ENCODE data around the gene OR8B3.
"Not testable (repeated sequence)": the region's sequence is repeated elsewhere in the genome, so short reads cannot be mapped to it uniquely, and the experiment has no call there.

The OR8B3 gene, protein sequence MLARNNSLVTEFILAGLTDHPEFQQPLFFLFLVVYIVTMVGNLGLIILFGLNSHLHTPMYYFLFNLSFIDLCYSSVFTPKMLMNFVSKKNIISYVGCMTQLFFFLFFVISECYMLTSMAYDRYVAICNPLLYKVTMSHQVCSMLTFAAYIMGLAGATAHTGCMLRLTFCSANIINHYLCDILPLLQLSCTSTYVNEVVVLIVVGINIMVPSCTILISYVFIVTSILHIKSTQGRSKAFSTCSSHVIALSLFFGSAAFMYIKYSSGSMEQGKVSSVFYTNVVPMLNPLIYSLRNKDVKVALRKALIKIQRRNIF

DNA sequence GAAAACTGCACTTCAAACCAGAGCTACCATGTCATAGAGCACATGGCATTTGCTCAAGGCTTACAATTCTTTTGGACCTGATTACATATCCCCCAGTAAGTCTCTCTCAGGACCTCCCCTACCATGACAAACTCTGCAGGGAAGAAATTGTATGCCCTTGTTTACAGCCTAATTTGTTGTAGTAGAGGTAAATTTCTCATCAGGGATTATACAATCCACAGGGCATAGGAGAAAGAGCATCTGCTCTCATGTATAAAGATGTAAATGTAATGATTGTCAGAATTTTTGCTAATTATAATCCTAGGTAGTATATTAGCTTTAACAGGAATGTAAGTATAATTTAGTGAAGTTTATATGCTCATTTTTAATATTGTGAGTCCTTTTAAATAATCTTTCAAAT lies at the start of gene OR8B3:
Gene OR8B3, minus strand, starts transcription at position 101 of the 400 bp plus-strand sequence. CDS start 1,673 bp downstream, outside the sequence.
- DNase-seq (ENCODE audit: low read depth in 2 of 2), result no peak

DNA sequence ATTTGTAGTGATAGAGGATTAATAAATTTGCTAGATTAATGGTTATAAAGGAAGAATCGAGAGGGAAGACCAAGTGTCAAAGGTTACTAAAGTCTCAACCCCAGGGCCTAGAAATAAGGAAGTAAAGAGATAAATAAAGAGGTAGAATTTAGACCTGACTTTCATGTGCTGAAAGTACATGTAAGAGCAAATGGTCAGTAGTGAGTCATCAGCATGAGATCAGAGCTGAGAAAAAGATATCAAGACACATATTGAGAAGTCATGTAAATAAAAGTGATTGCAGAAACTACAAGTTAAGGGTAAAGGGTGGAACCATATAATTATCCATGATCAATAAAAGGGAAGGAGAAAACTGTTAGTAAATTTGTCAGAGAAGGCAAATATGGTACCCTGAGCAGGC lies 48.1 kb upstream of the OR8B3 start:
- no peak for DNase-seq (ENCODE audit: low read depth in 2 of 2)

DNA sequence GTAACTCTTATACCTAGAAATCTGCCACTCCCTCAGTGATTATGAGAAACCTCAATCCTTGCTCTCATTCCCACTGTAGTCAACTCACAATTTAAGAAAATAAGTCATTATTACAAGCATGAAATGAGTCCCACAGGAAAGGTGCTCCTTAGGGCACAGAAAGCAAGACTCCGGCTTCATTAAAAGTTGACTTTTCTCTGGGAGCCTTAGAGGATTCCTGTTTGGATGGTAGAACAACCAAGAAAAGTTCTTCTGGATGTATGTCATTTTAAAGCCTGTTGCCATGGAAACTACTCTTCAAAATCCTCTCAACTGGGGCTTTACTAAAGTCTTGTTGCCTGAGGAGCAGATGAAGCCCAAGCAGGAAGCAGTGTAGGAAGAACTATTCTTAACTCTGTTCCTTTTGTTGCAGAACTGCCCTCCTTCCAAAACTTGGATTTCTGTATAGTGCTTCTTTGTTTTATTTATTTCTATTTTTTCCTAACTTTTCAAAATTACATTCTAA lies 46.9 kb upstream of the OR8B3 start, which contains the start of gene OR8B8:
Gene OR8B8, minus strand, starts transcription at position 51 of the 505 bp plus-strand sequence. CDS start 4,611 bp downstream, outside the sequence.
- DNase-seq (ENCODE audit: low read depth in 2 of 2), result no peak

DNA sequence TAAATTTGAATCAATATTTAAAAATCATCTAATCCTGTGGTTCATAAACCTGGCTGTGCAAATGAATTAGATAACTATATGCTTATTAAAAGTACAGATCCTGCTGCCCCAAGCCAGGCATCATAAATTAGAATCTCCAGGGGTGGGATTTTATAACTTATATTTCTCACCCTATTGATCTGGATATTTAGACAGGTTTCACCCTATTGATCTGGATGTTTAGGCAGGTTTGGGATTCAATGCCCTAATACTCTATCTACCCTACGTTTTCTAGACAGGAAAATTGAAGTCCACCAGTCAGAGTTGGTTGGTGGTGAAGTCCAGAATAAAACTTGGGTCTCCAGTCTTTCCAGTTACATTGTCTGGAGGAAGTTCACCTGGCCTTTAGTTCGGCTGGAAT lies 44.0 kb upstream of the OR8B3 start:
- DNase-seq (ENCODE audit: low read depth in 2 of 2), result no peak

DNA sequence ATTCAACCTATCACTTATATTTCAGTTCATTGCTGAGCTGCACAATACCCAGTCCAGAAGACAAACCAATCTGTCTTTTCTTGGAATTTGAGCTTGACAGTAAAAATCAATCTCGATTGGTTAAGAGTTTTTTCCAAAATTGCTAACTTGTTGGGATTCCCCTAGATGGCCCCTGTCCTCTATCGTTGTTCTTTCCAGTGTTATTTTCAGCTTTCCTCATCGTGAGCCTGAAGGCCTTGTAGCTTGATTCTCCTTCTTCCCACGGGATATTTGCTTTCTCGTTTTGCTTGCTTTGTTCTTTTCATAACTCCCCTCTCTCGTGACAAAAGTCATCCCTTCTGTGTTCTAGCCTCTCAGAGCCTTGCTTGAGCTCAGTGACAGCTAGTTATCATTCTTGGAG lies 43.6 kb upstream of the OR8B3 start:
- DNase-seq (ENCODE audit: low read depth in 2 of 2), result no peak

DNA sequence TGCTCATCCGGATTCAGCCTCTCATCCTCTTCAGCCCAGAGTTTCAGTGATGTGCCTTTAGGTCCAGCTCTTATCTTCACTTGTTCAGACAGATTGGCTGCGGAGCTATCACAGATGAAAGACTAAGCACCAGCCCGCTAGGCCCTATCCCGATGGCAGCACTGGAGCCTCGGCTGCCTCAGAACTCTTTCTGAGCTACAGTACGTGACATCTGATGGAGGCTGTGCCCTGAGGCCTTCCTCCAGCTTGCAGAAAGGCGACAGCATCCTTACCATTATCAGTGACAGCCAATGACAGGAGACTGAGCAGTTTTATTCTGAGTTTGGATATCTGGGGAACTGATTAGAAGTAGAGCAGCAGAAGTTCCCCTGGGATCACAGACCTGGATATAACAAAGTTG lies 42.7 kb upstream of the OR8B3 start:
- DNase-seq (ENCODE audit: low read depth in 2 of 2), result no peak

DNA sequence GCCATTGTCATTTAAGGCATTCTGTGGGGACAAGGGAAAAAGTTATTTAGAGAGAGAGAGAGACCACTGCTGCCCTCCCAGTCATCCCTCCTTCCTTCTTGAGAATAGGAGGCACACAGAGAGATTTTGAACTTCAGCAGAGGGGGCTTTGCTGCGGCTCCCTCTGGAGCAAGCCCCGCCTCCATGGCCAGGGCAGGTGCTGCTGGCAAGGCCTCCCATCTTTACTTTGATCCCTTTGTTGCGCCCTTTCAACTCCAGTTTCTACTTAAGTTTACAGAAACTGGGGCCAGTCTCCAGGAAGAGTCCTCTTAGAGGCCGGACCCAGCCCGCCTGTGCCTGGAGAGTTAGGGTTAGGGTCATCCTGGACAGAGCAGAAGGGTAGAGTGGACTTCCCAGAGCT lies 42.3 kb upstream of the OR8B3 start:
- DNase-seq (ENCODE audit: low read depth in 2 of 2), result no peak

DNA sequence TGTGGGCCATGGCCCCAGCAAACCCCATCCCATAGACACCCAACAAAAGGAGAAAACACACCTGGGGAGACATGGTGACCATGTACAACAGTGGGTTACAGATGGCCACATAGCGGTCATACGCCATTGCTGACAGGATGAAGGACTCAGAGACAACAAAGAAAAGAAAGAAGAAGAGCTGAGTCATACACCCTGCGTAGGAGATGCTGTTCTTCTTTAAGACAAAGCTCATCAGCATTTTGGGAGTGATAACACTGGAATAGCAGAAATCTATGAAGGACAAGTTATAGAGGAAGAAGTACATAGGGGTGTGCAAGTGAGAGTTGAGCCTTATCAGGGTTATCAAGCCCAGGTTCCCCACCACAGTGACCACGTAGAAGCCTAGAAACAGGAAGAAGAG lies 41.8 kb upstream of the OR8B3 start:
- DNase-seq (ENCODE audit: low read depth in 2 of 2), result no peak

DNA sequence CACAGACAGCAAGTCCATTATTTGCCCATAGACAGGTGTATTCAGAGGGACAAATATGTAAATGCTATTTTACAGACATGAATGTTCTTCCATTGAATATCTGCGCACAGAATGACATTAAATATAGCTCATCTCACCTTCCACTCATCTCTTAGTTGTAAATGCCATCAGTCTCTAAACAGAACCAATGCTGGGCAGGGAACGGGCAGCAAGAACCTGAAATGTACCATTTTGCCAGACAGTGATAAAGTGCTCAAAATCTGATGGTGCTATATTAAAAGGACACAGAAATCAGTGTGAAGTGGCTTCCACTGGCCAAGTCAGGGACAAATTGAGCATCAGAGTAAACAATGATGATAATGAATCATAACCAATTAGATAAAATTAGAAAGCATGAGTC lies 35.9 kb upstream of the OR8B3 start:
- no peak for DNase-seq (ENCODE audit: low read depth in 2 of 2)

DNA sequence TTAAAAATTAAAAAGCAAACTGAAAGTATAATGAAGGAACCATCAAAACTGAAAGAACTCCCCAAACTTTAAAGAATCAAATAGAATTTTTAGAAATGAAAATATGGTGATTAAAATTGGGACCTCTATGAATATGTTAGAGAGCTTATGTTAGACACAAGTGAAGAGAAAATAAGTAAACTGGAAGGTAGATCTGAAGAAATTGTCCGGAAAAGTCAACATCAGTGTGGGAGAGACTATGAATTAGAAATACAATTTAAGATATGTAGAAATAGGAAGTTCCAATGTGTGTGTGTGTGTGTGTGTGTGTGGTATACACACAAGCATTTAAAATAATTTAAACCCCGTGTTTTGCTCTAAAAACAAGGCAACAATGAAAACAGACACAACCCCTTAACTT lies 30.8 kb upstream of the OR8B3 start:
- DNase-seq (ENCODE audit: low read depth in 2 of 2), result no peak

DNA sequence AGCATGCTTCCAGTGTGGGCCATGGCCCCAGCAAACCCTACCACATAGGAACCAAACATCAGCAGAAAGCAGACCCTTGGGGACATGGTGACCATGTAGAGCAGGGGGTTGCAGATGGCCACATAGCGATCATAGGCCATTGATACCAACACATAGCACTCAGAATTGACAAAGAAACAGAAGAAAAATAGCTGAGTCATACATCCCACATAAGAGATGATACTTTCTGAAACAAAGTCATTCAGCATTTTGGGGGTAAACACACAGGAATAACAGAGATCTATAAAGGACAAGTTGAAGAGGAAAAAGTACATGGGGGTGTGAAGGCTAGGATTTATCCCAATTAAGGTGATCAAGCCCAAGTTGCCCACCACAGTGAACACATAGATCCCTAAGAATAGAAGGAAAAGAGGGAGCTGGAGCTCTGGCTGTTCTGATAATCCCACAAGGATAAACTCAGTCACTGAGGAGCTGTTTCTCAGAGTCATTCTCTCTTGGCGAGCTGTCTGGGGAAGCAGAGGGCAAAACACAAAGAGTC lies 25.6 kb upstream of the OR8B3 start, which contains the start of gene OR8B4:
Gene OR8B4, minus strand, starts transcription at position 488 of the 538 bp plus-strand sequence. Its CDS starts 0 bp downstream, at position 488.
- DNase-seq (ENCODE audit: low read depth in 2 of 2), result no peak

DNA sequence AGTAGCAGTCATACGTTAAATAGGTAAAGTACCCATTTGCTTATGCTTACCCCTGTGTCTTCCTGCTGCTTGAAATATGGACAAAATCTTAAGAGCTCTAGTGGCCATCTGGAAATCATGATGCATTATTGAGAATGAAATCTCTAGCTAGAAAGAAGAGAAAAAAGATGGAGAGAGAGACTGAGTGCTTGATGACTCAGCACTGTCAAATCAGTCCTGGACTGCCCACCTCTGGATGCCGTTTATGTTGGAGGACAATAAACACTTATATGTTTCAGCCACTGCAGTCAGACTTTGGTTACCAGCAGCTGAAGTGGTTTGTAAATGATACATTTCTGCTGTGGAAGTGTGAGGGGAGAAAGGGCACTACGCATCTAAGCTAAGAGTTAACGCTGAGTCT lies 22.2 kb upstream of the OR8B3 start:
- DNase-seq (ENCODE audit: low read depth in 2 of 2), result no peak

DNA sequence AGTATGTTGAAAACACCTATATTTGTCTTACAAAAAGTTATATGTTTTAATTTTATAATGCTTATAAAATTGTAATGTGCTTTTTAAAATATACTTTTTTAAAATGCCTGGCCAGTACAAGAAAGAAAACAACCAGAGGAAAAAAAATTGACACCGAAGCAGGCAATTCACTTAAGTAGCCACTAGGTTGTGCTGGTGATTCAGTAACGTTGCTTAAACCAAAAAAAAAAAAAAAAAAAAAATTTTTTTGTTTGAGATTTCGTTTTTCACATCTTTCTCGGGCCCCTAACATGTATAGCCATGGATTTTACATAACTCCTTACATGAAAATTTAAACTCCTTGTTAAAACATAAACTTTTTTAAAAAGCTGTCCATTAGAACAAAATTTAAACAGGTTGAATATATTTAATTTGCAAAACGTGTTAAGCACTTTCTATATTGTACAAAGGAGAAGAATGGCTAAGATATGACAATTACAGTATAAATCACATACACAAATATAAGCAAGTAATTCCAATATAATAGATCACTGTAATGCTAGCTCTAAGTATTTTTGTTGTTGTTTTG lies 16.6 kb upstream of the OR8B3 start:
- no peak for DNase-seq (ENCODE audit: low read depth in 2 of 2)

DNA sequence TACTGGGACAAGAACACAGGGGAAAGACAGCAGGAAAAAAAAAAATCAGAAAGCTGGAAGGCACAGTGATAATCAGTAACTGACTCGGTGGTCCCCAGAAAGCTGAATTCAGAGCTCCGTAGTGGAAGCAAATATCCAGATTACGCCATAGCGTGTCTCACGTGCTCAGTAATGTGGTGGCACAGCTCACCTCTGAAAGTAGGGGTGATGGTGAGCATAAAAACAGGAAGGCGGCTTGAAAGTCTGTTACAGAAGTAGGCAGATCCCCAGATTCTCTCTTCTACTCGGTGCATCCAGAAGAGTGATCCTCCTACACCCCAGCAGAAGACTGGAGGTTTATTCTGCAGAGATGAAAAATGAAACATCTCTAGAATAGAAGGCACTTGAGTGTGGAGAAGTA lies 11.1 kb upstream of the OR8B3 start:
- no peak for DNase-seq (ENCODE audit: low read depth in 2 of 2)

DNA sequence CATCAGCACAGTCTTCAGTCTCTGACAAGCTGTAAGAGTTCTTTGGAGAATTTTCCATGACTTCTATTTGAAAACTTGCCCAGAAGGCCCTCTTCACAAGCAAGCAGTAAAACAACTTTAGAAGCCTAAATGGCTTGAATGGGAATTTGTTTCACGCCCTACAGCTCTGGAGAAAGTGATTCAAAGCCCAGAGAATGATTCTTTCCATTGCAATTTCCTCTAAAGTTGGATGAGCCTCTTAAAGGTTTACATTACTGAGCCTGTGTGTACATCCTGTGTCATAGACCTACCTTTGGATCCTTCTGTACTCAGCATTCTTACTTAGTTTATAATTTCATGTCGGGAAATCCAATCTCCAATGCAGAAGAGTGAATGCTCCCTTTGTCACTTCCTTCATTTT lies 6.8 kb upstream of the OR8B3 start:
- no peak for DNase-seq (ENCODE audit: low read depth in 2 of 2)

DNA sequence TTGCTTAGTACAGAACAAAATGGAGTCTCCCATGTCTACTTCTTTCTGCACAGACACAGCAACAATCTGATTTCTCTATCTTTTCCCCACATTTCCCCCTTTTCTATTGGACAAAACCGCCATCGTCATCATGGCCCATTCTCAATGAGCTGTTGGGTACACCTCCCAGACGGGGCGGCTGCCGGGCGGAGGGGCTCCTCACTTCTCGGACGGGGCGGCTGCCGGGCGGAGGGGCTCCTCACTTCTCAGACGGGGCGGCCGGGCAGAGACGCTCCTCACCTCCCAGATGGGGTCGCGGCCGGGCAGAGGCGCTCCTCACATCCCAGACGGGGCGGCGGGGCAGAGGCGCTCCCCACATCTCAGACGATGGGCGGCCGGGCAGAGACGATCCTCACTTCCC lies 4.4 kb upstream of the OR8B3 start:
- not testable (repeated sequence) for DNase-seq (ENCODE audit: low read depth in 2 of 2)

DNA sequence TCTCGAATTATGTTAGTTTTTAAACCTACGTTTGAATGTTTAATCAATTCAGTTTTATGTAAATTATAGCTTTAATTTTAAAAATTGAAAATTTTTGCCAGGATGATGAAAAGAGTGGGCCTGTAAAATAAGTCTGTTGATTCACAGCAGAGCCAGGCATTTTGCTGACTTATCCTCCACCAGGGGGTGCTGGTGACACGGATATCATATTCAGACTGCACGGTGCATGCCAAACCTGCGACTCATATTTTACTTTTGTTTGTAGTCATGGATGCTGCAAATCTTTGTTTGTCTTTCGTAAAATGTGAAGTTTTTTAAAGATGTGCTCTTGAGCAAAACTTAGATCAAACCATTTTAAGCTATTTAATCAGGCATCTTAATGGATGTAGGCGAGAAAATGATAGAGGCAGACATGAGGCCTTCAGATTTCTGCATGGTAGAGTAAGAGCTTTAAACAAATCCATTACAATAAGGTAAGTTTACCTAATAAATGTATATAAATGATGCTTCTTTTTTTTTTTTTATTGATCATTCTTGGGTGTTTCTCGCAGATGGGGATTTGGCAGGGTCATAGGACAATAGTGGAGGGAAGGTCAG lies 3.6 kb upstream of the OR8B3 start:
- DNase-seq (ENCODE audit: low read depth in 2 of 2), result peak; percentile 8 to 28

DNA sequence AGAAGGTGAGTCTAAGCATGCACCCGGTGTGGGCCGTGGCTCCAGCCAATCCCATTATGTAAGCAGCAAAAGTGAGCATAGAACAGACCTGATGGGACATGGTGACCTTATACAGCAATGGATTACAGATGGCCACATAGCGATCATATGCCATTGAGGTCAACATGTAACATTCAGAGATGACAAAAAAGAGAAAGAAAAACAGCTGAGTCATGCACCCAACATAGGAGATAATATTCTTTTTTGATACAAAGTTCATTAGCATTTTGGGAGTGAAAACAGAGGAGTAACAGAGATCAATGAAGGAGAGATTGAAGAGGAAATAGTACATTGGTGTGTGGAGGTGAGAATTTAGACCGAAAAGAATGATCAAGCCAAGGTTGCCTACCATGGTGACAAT lies 2.0 kb downstream of the OR8B3 start:
- DNase-seq (ENCODE audit: low read depth in 2 of 2), result not testable (repeated sequence)

DNA sequence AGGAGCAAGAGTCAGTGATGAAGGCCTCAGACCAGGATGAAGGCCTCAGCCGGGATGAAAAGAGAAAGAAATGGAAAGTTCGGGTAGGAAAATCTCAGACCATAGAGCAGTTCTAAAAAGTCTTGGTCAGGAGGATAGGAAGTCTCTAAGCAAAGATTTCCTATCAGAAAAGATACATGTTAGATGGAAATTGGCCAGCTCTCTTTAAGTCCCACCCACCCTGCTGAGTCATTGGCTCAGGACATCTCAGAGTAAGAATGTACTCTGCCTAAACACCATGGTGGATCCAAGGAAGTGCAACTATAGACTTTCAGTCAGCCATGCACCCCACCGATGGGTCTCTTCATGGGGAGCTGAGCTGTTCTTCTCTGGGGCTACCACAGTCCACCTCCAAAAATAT lies 4.4 kb downstream of the OR8B3 start:
- no peak for DNase-seq (ENCODE audit: low read depth in 2 of 2)

DNA sequence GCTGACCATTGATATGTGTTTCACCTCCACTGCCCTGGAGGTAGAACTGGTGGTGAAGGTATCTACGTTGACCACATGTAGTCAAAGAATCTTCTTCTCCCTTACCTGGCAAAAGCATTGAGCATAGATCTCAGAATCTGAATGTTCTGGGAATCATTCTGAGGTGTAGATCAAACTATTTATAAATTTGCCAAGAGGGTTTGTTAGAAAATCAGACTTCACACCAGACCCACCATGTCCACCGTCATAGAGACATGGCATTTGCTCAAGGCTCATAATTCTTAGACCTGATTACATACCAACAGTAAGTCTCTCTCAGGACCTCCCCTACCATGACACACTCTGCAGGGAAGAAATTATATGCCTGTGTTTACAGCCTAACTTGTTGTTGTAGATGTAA lies 14.4 kb downstream of the OR8B3 start, which contains the start of gene OR8B2:
Gene OR8B2, minus strand, starts transcription at position 101 of the 400 bp plus-strand sequence. CDS start 1,156 bp downstream, outside the sequence.
- DNase-seq (ENCODE audit: low read depth in 2 of 2), result no peak

DNA sequence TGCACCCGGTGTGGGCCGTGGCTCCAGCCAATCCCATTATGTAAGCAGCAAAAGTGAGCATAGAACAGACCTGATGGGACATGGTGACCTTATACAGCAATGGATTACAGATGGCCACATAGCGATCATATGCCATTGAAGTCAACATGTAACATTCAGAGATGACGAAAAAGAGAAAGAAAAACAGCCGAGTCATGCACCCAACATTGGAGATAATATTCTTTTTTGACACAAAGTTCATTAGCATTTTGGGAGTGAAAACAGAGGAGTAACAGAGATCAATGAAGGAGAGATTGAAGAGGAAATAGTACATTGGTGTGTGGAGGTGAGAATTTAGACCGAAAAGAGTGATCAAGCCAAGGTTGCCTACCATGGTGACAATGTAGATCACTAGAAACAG lies 16.0 kb downstream of the OR8B3 start:
- not testable (repeated sequence) for DNase-seq (ENCODE audit: low read depth in 2 of 2)

DNA sequence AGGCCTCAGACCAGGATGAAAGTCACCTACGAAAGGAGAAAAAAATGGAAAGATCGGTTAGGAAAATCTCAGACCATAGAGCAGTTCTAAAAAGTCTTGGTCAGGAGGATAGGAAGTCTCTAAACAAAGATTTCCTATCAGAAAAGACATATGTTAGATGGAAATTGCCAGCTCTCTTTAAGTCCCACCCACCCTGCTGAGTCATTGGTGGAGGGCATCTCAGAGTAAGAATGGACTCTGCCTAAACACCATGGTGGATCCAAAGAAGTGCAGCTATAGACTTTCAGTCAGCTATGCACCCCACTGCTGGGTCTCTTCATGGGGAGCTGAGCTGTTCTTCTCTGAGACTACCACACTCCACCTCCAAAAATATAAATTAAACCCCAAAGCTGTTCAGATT lies 18.2 kb downstream of the OR8B3 start:
- DNase-seq (ENCODE audit: low read depth in 2 of 2), result no peak
